AG04450 (cell line): ENCODE data around the gene FUZ. TPM values are rescaled to one million over a fixed set of nuclear protein-coding genes. Genes with fewer than 3 reads are reported as not detected.
A peak's percentile ranks its signal among the peaks of the same experiment; 100 is the strongest.

Source experiments
- CTCF ChIA-PET: fragments of 300-600, 350-600 bp; formaldehyde crosslinking; extraction: SDS; loops from one replicate; lab custom pipeline; 2022; ENCODE audit warnings: antibody characterized with exemption, inconsistent platforms; lab: Charles Lee
- POLR2A ChIA-PET: fragments of 350-600 bp; formaldehyde crosslinking; extraction: SDS; loops from one replicate; lab custom pipeline; 2021; ENCODE audit warnings: antibody characterized with exemption, inconsistent platforms; lab: Yijun Ruan, JAX
- DNase-seq: peaks from one replicate; pipeline ENCODE4 v3.0.0-alpha.2; 2011; ENCODE audit warnings: low read depth, low spot score
- H3K27ac ChIP-seq: one replicate; pipeline ENCODE4 v1.5.1; 2012; ENCODE audit warnings: low read depth, low read length, control low read depth
- H3K27me3 ChIP-seq: one replicate; pipeline ENCODE4 v1.6.0; 2012; ENCODE audit warnings: low read length; ENCODE audit not compliant: control insufficient read depth, insufficient read depth
- H3K4me3 ChIP-seq: 2 replicates; pipeline ENCODE4 v1.5.1; 2011; ENCODE audit warnings: mild to moderate bottlenecking, low read depth, low read length, control low read depth
- H3K9me3 ChIP-seq: 2 replicates; pipeline ENCODE4 v1.5.1; 2012; ENCODE audit warnings: low read length; ENCODE audit not compliant: control insufficient read depth, insufficient read depth
- polyA plus RNA-seq: library from polyadenylated mRNA; depleted of rRNA; stranded (reverse); fragments of >200 nt; gene quantifications from 2 replicates; pipeline ENCODE4 v1.2.3, GENCODE V29; 2011
- TF ChIP-seq, protein P1 (sequence below): IDR thresholded peaks from 2 replicates; pipeline ENCODE4 v1.5.1; 2011; ENCODE audit warnings: low read depth, low read length, control low read depth, inconsistent platforms

Gene FUZ
- polyA plus RNA-seq, 1 experiment: 9.0 TPM

- POLR2A ChIA-PET: interaction anchor here (1.1 to 1.2 kb wide), 2 partner anchors 8 to 51 kb away, joined by 3 read pairs; no protein-coding TSS in a partner anchor
- Histone ChIP-seq H3K27me3 (no peaks in the 10 kb centered on the region), H3K9me3 (no peaks in the 10 kb centered on the region; the same call in 1 of the 2 replicates), H3K4me3 (no peak overlapping the region), H3K27ac (no peak overlapping the region)
- no peak for DNase-seq
- CTCF ChIA-PET: no interaction called here
- TF ChIP-seq, protein P1, sequence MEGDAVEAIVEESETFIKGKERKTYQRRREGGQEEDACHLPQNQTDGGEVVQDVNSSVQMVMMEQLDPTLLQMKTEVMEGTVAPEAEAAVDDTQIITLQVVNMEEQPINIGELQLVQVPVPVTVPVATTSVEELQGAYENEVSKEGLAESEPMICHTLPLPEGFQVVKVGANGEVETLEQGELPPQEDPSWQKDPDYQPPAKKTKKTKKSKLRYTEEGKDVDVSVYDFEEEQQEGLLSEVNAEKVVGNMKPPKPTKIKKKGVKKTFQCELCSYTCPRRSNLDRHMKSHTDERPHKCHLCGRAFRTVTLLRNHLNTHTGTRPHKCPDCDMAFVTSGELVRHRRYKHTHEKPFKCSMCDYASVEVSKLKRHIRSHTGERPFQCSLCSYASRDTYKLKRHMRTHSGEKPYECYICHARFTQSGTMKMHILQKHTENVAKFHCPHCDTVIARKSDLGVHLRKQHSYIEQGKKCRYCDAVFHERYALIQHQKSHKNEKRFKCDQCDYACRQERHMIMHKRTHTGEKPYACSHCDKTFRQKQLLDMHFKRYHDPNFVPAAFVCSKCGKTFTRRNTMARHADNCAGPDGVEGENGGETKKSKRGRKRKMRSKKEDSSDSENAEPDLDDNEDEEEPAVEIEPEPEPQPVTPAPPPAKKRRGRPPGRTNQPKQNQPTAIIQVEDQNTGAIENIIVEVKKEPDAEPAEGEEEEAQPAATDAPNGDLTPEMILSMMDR: no peak
These were observed 48.0 kb upstream of the FUZ start for GRCh38 chr19:49861107-49861506.

GRCh38 chr19:49860336-49861102 is 47.4 kb upstream of the FUZ start:
- Histone ChIP-seq H3K27me3 (no peaks in the 10 kb centered on the region), H3K9me3 (no peaks in the 10 kb centered on the region; the same call in 1 of the 2 replicates), H3K4me3 (no peak overlapping the region), H3K27ac (no peak overlapping the region)
- CTCF ChIA-PET: no interaction called here
- TF ChIP-seq, protein P1: no peak
- DNase-seq: no peak
- POLR2A ChIA-PET: interaction anchor here (1.1 to 1.2 kb wide), 2 partner anchors 9 to 51 kb away, joined by 3 read pairs; no protein-coding TSS in a partner anchor

- no peak for DNase-seq
- no peak overlapping the region for H3K4me3 ChIP-seq
- H3K27me3 ChIP-seq: no peaks in the 10 kb centered on the region
- ChIA-PET CTCF (interaction anchor here (1.1 kb wide), 1 partner anchor 9 kb away, joined by 3 read pairs; no protein-coding TSS in a partner anchor), POLR2A (interaction anchor here (1.1 to 1.3 kb wide), 2 partner anchors 9 to 10 kb away, joined by 3 to 4 read pairs; no protein-coding TSS in a partner anchor)
- H3K9me3 ChIP-seq: no peaks in the 10 kb centered on the region; the same call in 1 of the 2 replicates
- TF ChIP-seq, protein P1: no peak
- peak overlapping the region; percentile 47 for H3K27ac ChIP-seq
These were observed 46.7 kb upstream of the FUZ start for GRCh38 chr19:49859682-49860335.

- DNase-seq: no peak
These were observed 45.2 kb upstream of the FUZ start for GRCh38 chr19:49858088-49858985.

More at GRCh38 chr19:49858088-49858985, 45.2 kb upstream of the FUZ start:
- ChIA-PET CTCF (interaction anchor here (1.1 kb wide), 1 partner anchor 8 kb away, joined by 3 read pairs; no protein-coding TSS in a partner anchor), POLR2A (interaction anchor here (1.1 to 2.3 kb wide), 3 partner anchors 8 to 11 kb away, joined by 4 to 5 read pairs (median 4); no protein-coding TSS in a partner anchor)
- Histone ChIP-seq H3K4me3 (no peak overlapping the region), H3K27ac (peak overlapping the region; percentile 52), H3K27me3 (no peaks in the 10 kb centered on the region), H3K9me3 (no peaks in the 10 kb centered on the region; the same call in 1 of the 2 replicates)
- TF ChIP-seq, protein P1: no peak
